Body of pancreas (tissue), 4 donors: Measurements from ENCODE around the gene MSX1. TPM values are rescaled to one million over a fixed set of nuclear protein-coding genes. Genes with fewer than 3 reads are reported as not detected.

ENCODE experiments used
- ATAC-seq: fragments of 150-250 bp; one replicate; pipeline ENCODE4 v1.9.1; 2016
- DNase-seq, 4 donors: peaks; one replicate each; pipeline ENCODE4 v3.0.0-alpha.2; 2019
- H3K27ac ChIP-seq, 4 donors: fragments of 200-600 bp; sonication (generic); 1 replicate in 3 of 4; 2 replicates in 1 of 4; pipeline versions ENCODE4 v1.5.1 to v1.6.1; 2016 to 2019; ENCODE audit warnings: mild to moderate bottlenecking in 1 of 4, mixed read lengths in 1 of 4, moderate library complexity in 1 of 4
- H3K27me3 ChIP-seq, 2 donors: fragments of 200-600 bp; sonication (generic); one replicate each; pipeline ENCODE4 v1.6.0; 2016; ENCODE audit warnings: mild to moderate bottlenecking in 1 of 2
- H3K36me3 ChIP-seq, 2 donors: fragments of 200-600 bp; sonication (generic); replicated peaks in 1 of 2; 2 replicates each; pipeline ENCODE4 v1.5.1; 2016; ENCODE audit warnings: low read depth in 2 of 2; ENCODE audit not compliant: insufficient read depth in 1 of 2
- H3K4me1 ChIP-seq: fragments of 200-600 bp; sonication (generic); one replicate; pipeline ENCODE4 v1.6.0; 2016
- H3K4me3 ChIP-seq, 2 donors: fragments of 200-600 bp; sonication (generic); 1 replicate in 1 of 2; 2 replicates in 1 of 2; pipeline ENCODE4 v1.5.1; 2016 to 2019
- H3K9me3 ChIP-seq, 3 donors: fragments of 200-600 bp; sonication (generic); 1 replicate in 2 of 3; 2 replicates in 1 of 3; pipeline ENCODE4 v1.5.1; 2016
- CTCF ChIP-seq, 7 experiments: fragments of 450-650 bp in 4 of 7; fragments of 200-600 bp in 3 of 7; sonication (generic) in 3 of 7; IDR thresholded peaks; one replicate each; pipeline ENCODE4 v1.5.1; 2016 to 2019; ENCODE audit warnings: antibody characterized with exemption in 7 of 7
- POLR2A ChIP-seq, 3 donors: fragments of 450-650 bp; IDR thresholded peaks; one replicate each; pipeline ENCODE4 v1.6.1; 2016; ENCODE audit warnings: antibody characterized with exemption in 3 of 3, mild to moderate bottlenecking in 2 of 3
- WGBS, 2 donors: methylation state at CpG; one replicate each; pipeline ENCODE4 v1.1.5; 2017; 5-methylcytosine and 5-hydroxymethylcytosine counted together
- intact Hi-C: fragments of 100-400 bp; cut with DNase I; formaldehyde crosslinking; loops from one replicate; pipeline ENCODE4 v1.15.1; 2023
- total RNA-seq, 2 donors: library from RNA; depleted of rRNA; stranded (reverse); fragments of >200 nt; gene quantifications; one replicate each; pipeline ENCODE4 v1.1.0, GENCODE V29; 2016

The MSX1 gene
- total RNA-seq, 2 donors from 2014 or later, result 3.9 to 7.6 TPM

GRCh38 chr4:4869731-4870571, 10.5 kb downstream of the MSX1 start:
- H3K4me1 ChIP-seq, result peaks cover 22% of the 10 kb centered on the region
- ATAC-seq (no peak), DNase-seq (no peak)
- H3K27me3 ChIP-seq, result peaks cover 0 to 58% of the 10 kb centered on the region in 2 donors
- no peak for TF ChIP-seq CTCF (IDR thresholded peaks at IDR 0.05)
- TF ChIP-seq POLR2A (IDR thresholded peaks at IDR 0.05), result no peak
- no peaks in the 10 kb centered on the region for H3K9me3 ChIP-seq
- H3K27ac ChIP-seq, result no peak overlapping the region
- 4% methylated on average over 31 to 40 of the region's 40 CpGs for WGBS, 2 donors
- intact Hi-C loops, result no loop called here
- no peak overlapping the region for H3K4me3 ChIP-seq
- no peaks in the 10 kb centered on the region for H3K36me3 ChIP-seq

DNA sequence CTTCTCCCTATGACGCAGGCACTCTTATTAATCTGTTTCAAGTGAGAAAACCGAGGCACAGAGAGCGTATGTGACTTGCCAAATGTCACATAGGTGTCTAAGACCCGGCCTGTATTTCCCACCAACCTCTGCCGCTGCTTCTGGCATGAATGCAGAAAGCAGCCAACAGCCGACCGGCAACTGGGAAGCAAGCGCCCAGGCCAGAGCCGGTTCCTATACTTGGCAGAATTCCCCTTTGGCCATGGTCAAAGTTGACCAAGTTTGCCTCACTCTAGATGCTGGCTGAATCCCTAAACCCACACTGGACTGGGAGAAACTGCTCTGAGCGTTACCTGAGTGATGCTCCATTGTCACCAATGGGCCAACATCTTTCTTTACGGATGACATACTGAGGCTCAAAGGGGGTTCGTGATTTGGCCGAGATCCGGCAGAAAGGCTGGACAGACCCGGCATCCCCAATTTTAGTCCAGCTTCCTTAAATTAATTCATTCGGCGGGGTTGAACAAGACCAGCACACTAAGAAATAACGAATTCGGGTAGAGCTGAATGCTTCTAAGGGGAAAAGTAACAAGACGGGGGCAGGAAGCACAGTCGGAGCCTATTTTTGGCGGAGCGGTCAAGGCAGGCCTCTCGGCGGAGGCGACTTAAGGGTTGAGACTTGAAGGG, 11.2 kb downstream of the MSX1 start:
- Histone ChIP-seq H3K4me3 (no peak overlapping the region), H3K27me3 (peaks cover 0 to 56% of the 10 kb centered on the region in 2 donors), H3K36me3 (no peaks in the 10 kb centered on the region), H3K4me1 (peaks cover 18% of the 10 kb centered on the region), H3K9me3 (no peaks in the 10 kb centered on the region), H3K27ac (no peak overlapping the region)
- intact Hi-C loops, result no loop called here
- TF ChIP-seq POLR2A (IDR thresholded peaks at IDR 0.05) (no peak), CTCF (IDR thresholded peaks at IDR 0.05) (no peak)
- no peak for DNase-seq
- WGBS, 2 donors, result 4 to 6% methylated on average over 26 of the region's 26 CpGs
- no peak for ATAC-seq

- DNase-seq (no peak), ATAC-seq (no peak)
- H3K27ac ChIP-seq, result no peak overlapping the region
- peaks cover 13% of the 10 kb centered on the region for H3K4me1 ChIP-seq
- 3 to 8% methylated on average over 15 to 18 of the region's 18 CpGs for WGBS, 2 donors
- intact Hi-C loops, result no loop called here
- H3K27me3 ChIP-seq, result peaks cover 0 to 57% of the 10 kb centered on the region in 2 donors
- H3K36me3 ChIP-seq, result no peaks in the 10 kb centered on the region
- TF ChIP-seq CTCF (IDR thresholded peaks at IDR 0.05), result no peak
- no peak for TF ChIP-seq POLR2A (IDR thresholded peaks at IDR 0.05)
- H3K9me3 ChIP-seq, result no peaks in the 10 kb centered on the region
- H3K4me3 ChIP-seq, result no peak overlapping the region
These were observed 11.7 kb downstream of the MSX1 start for GRCh38 chr4:4871242-4871572.

- Histone ChIP-seq H3K36me3 (no peaks in the 10 kb centered on the region), H3K4me1 (peaks cover 8% of the 10 kb centered on the region), H3K9me3 (no peaks in the 10 kb centered on the region), H3K4me3 (no peak overlapping the region), H3K27me3 (peaks cover 0 to 51% of the 10 kb centered on the region in 2 donors), H3K27ac (no peak overlapping the region)
- no peak for DNase-seq
- ATAC-seq, result no peak
- WGBS, 2 donors, result 2 to 15% methylated on average over 10 to 46 of the region's 46 CpGs
- no peak for TF ChIP-seq POLR2A (IDR thresholded peaks at IDR 0.05)
- TF ChIP-seq CTCF (IDR thresholded peaks at IDR 0.05), result no peak
- intact Hi-C loops, result no loop called here
These were observed 12.3 kb downstream of the MSX1 start for GRCh38 chr4:4871573-4872313.
